ENCODE measurements around the gene WDR45. TPM values are rescaled to one million over a fixed set of nuclear protein-coding genes. Genes with fewer than 3 reads are reported as not detected.
A peak's percentile ranks its signal among the peaks of the same experiment; 100 is the strongest.

Gene WDR45
- total RNA-seq, 4 donors from 2014 or later, result 68.1 to 77.9 (median 72.7) TPM

GRCh38 chrX:49043220-49043986 lies 36.3 kb downstream of the WDR45 start, which contains the start of gene TFE3:
TSS of gene TFE3 (minus strand) at chrX:49043357. CDS start at chrX:49043226, 131 bp downstream.
- no peaks in the 10 kb centered on the region for H3K27me3 ChIP-seq
- H3K4me3 ChIP-seq, result peak within 1 kb of the TSS; percentile 63 to 90 (median 84)
- peaks cover 6 to 12% (median 11%) of the 10 kb centered on the region in 4 donors for H3K36me3 ChIP-seq
- no peak for TF ChIP-seq EP300 (IDR thresholded peaks at IDR 0.05)
- peak; percentile 57 to 77 (median 60) for TF ChIP-seq CTCF (IDR thresholded peaks at IDR 0.05)
- TF ChIP-seq POLR2A (IDR thresholded peaks at IDR 0.05; ENCODE audit: low read depth), result peak; percentile 71
- peak; percentile 91 to 95 for TF ChIP-seq POLR2AphosphoS5 (IDR thresholded peaks at IDR 0.05)
- H3K9me3 ChIP-seq, result no peaks in the 10 kb centered on the region
- WGBS, result 31% methylated on average over 44 of the region's 67 CpGs
- intact Hi-C loops (cut with DNase I), result no loop called here
- peak; percentile 99 for DNase-seq (ENCODE audit: extremely low spot score)
- H3K27ac ChIP-seq (replicated peaks in 1 of 4), result peak within 1 kb of the TSS; percentile 94 to 99 (median 98)
- H3K4me1 ChIP-seq, result peaks cover 13 to 35% (median 28%) of the 10 kb centered on the region in 4 donors

GRCh38 chrX:49042581-49043219 lies 37.0 kb downstream of the WDR45 start:
- no peaks in the 10 kb centered on the region for H3K27me3 ChIP-seq
- intact Hi-C loops (cut with DNase I), result no loop called here
- TF ChIP-seq POLR2A (IDR thresholded peaks at IDR 0.05; ENCODE audit: low read depth) (no peak), CTCF (IDR thresholded peaks at IDR 0.05) (no peak), POLR2AphosphoS5 (IDR thresholded peaks at IDR 0.05) (no peak), EP300 (IDR thresholded peaks at IDR 0.05) (no peak)
- H3K9me3 ChIP-seq, result no peaks in the 10 kb centered on the region
- 24% methylated on average over 15 of the region's 29 CpGs for WGBS
- peaks cover 13 to 19% (median 18%) of the 10 kb centered on the region in 4 donors for H3K36me3 ChIP-seq
- H3K4me1 ChIP-seq, result peaks cover 13 to 41% (median 29%) of the 10 kb centered on the region in 4 donors
- peak overlapping the region; percentile 94 to 99 (median 98) for H3K27ac ChIP-seq (replicated peaks in 1 of 4)
- no peak for DNase-seq (ENCODE audit: extremely low spot score)
- peak overlapping the region; percentile 63 to 90 (median 84) for H3K4me3 ChIP-seq

DNA sequence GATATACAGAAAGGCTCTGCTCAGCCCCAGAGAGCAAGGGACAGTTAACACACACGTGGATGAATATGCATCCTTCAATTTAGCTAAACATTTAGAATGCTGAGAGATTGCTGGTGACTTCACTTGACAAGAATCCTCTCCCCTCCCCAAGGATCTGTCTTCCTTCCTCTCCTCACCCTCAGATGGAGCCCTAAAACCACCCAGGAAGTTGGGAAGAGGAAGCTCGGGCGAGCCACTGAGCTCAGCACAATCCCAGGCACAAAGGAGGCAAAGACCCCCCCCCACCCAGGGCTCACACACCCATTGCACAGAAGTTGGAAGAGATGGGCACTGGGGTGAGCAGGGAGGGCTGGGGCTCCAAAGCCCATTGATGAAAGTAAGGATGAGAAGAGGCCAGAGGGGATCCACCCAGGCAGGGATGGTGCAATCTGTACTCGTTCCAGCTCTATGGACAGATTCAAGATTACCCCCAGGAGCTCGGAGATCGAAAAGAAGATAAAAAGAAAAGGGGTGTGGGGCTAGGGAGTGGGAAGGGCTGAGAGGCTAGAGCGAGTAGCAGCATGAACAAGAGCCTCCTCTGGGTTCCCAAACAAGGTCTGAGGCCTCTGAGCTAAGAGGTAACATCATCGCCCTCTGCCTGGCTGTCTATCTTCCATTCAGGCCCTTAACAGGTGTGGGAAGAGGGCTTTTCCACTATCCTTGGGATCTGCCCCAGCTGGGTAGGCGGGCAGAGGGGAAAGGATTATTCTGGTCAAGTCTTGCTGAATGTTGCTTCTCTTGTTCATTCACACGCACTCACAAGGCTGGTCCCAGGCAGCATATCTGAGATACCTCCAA lies 37.7 kb downstream of the WDR45 start:
- peaks cover 13 to 41% (median 29%) of the 10 kb centered on the region in 4 donors for H3K4me1 ChIP-seq
- no peak for DNase-seq (ENCODE audit: extremely low spot score)
- H3K4me3 ChIP-seq, result peak overlapping the region; percentile 63 to 90 (median 84)
- peaks cover 18 to 26% (median 25%) of the 10 kb centered on the region in 4 donors for H3K36me3 ChIP-seq
- no peaks in the 10 kb centered on the region for H3K27me3 ChIP-seq
- intact Hi-C loops (cut with DNase I), result no loop called here
- H3K9me3 ChIP-seq, result no peaks in the 10 kb centered on the region
- 26% methylated on average over 10 of the region's 10 CpGs for WGBS
- H3K27ac ChIP-seq (replicated peaks in 1 of 4), result peak overlapping the region; percentile 94 to 99 (median 98)
- TF ChIP-seq CTCF (IDR thresholded peaks at IDR 0.05) (no peak), EP300 (IDR thresholded peaks at IDR 0.05) (no peak), POLR2AphosphoS5 (IDR thresholded peaks at IDR 0.05) (peak; percentile 56 to 74), POLR2A (IDR thresholded peaks at IDR 0.05; ENCODE audit: low read depth) (no peak)

GRCh38 chrX:49040376-49040955 lies 39.2 kb downstream of the WDR45 start:
- Histone ChIP-seq H3K9me3 (no peaks in the 10 kb centered on the region), H3K27me3 (no peaks in the 10 kb centered on the region), H3K4me3 (peak overlapping the region; percentile 63 to 90 (median 84)), H3K36me3 (peaks cover 23 to 41% (median 37%) of the 10 kb centered on the region in 4 donors), H3K27ac (replicated peaks in 1 of 4) (peak overlapping the region; percentile 94 to 99 (median 98)), H3K4me1 (peaks cover 13 to 45% (median 29%) of the 10 kb centered on the region in 4 donors)
- 25% methylated on average over 7 of the region's 7 CpGs for WGBS
- TF ChIP-seq EP300 (IDR thresholded peaks at IDR 0.05) (no peak), POLR2A (IDR thresholded peaks at IDR 0.05; ENCODE audit: low read depth) (no peak), POLR2AphosphoS5 (IDR thresholded peaks at IDR 0.05) (no peak), CTCF (IDR thresholded peaks at IDR 0.05) (no peak)
- DNase-seq (ENCODE audit: extremely low spot score), result no peak
- intact Hi-C loops (cut with DNase I), result no loop called here
